SK-N-SH (cell line): Measurements from ENCODE around the gene RFX3. TPM values are rescaled to one million over a fixed set of nuclear protein-coding genes. Genes with fewer than 3 reads are reported as not detected.

ENCODE experiments used
- CTCF ChIA-PET: fragments of 300-600, 350-600 bp; formaldehyde crosslinking; extraction: SDS; loops from one replicate; lab custom pipeline; 2021; lab: Yijun Ruan, JAX
- POLR2A ChIA-PET: fragments of 350-600 bp; sonication (Branson Sonifier 250); formaldehyde crosslinking; extraction: SDS; loops from one replicate; lab custom pipeline; 2020; ENCODE audit warnings: antibody characterized with exemption, inconsistent platforms; lab: Yijun Ruan, JAX
- DNase-seq: peaks from one replicate; pipeline ENCODE4 v3.0.0; 2012
- H2AFZ ChIP-seq: fragments of 200-600 bp; sonication (generic); 2 replicates; pipeline ENCODE4 v1.8.1; 2016; ENCODE audit warnings: antibody characterized with exemption, mild to moderate bottlenecking, low read depth
- H3F3A ChIP-seq: fragments of 200-600 bp; sonication (generic); replicated peaks from 2 replicates; pipeline ENCODE3; 2016; ENCODE audit warnings: antibody characterized with exemption, mild to moderate bottlenecking; ENCODE audit not compliant: insufficient read depth
- H3K27ac ChIP-seq, 2 experiments: fragments of 200-500 bp in 1 of 2; fragments of 200-600 bp in 1 of 2; sonication (Bioruptor generic) in 1 of 2; sonication (generic), shearing (Covaris generic) in 1 of 2; 2 replicates each; pipeline versions ENCODE4 v1.5.1 to v1.6.1; 2014 to 2016; ENCODE audit warnings: low read depth in 2 of 2, inconsistent platforms in 1 of 2, low read length in 1 of 2, mild to moderate bottlenecking in 1 of 2, mixed read lengths in 1 of 2
- H3K27me3 ChIP-seq: fragments of 200-600 bp; sonication (generic), shearing (Covaris generic); 2 replicates; pipeline ENCODE4 v1.6.1; 2016; ENCODE audit warnings: mixed run types; ENCODE audit not compliant: insufficient read depth
- H3K36me3 ChIP-seq, 2 experiments: fragments of 200-500 bp in 1 of 2; fragments of 200-600 bp in 1 of 2; sonication (Bioruptor generic) in 1 of 2; sonication (generic) in 1 of 2; replicated peaks in 1 of 2; 2 replicates each; pipeline versions ENCODE3 to v1.5.1; 2014 to 2016; ENCODE audit warnings: low read length in 1 of 2, mild to moderate bottlenecking in 1 of 2; ENCODE audit not compliant: insufficient read depth in 2 of 2, control insufficient read depth in 1 of 2
- H3K4me1 ChIP-seq, 2 experiments: fragments of 200-500 bp in 1 of 2; fragments of 200-600 bp in 1 of 2; sonication (Bioruptor generic) in 1 of 2; sonication (generic), shearing (Covaris generic) in 1 of 2; 2 replicates each; pipeline versions ENCODE4 v1.5.1 to v1.6.1; 2014 to 2016; ENCODE audit warnings: low read depth in 1 of 2, low read length in 1 of 2, mixed run types in 1 of 2; ENCODE audit not compliant: insufficient read depth in 2 of 2, control insufficient read depth in 1 of 2
- H3K4me2 ChIP-seq: fragments of 200-600 bp; sonication (generic), shearing (Covaris generic); 2 replicates; pipeline ENCODE4 v1.6.1; 2017; ENCODE audit warnings: mixed run types
- H3K4me3 ChIP-seq, 2 experiments: fragments of 200-500 bp in 1 of 2; fragments of 200-600 bp in 1 of 2; sonication (Bioruptor generic) in 1 of 2; sonication (generic), shearing (Covaris generic) in 1 of 2; 2 replicates each; pipeline versions ENCODE4 v1.5.1 to v1.8.1; 2014 to 2016; ENCODE audit warnings: low read depth in 2 of 2, inconsistent platforms in 1 of 2, low read length in 1 of 2, mild to moderate bottlenecking in 1 of 2, mixed read lengths in 1 of 2, moderate library complexity in 1 of 2
- H3K79me2 ChIP-seq: fragments of 200-600 bp; sonication (generic); 2 replicates; pipeline ENCODE4 v1.8.1; 2017; ENCODE audit warnings: mild to moderate bottlenecking; ENCODE audit not compliant: insufficient read depth
- H3K9ac ChIP-seq: fragments of 200-600 bp; sonication (generic); 2 replicates; pipeline ENCODE4 v1.6.1; 2017; ENCODE audit warnings: mixed run types
- H3K9me2 ChIP-seq: fragments of 200-600 bp; sonication (generic); 2 replicates; pipeline ENCODE4 v1.6.1; 2017; ENCODE audit warnings: mixed run types
- H3K9me3 ChIP-seq: fragments of 200-600 bp; sonication (generic); 2 replicates; pipeline ENCODE4 v1.6.1; 2017; ENCODE audit warnings: mixed run types, mild to moderate bottlenecking, moderate library complexity
- H4K20me1 ChIP-seq: fragments of 200-600 bp; sonication (generic); 2 replicates; pipeline ENCODE4 v1.6.1; 2017; ENCODE audit warnings: mild to moderate bottlenecking, mixed run types; ENCODE audit not compliant: insufficient read depth
- EP300 ChIP-seq, 2 experiments: IDR thresholded peaks; 2 replicates each; pipeline versions ENCODE4 v1.4.0 to v1.6.1; 2012; ENCODE audit warnings: borderline replicate concordance in 1 of 2, low read depth in 1 of 2, low read length in 1 of 2
- FOXM1 ChIP-seq: IDR thresholded peaks from 2 replicates; pipeline ENCODE4 v1.4.0; 2012; ENCODE audit warnings: low read depth, mild to moderate bottlenecking
- GABPA ChIP-seq: IDR thresholded peaks from 2 replicates; pipeline ENCODE4 v1.4.0; 2012; ENCODE audit warnings: low read depth, mild to moderate bottlenecking
- JUND ChIP-seq: IDR thresholded peaks from 2 replicates; pipeline ENCODE4 v1.4.0; 2012
- NFIC ChIP-seq: IDR thresholded peaks from 2 replicates; pipeline ENCODE4 v1.4.0; 2012; ENCODE audit warnings: borderline replicate concordance
- RCOR1 ChIP-seq: fragments of 150-350 bp; IDR thresholded peaks from 2 replicates; pipeline ENCODE4 v1.6.1; 2017; ENCODE audit warnings: antibody characterized with exemption, low read length
- REST ChIP-seq: IDR thresholded peaks from 2 replicates; pipeline ENCODE4 v1.6.1; 2012; ENCODE audit warnings: mild to moderate bottlenecking, low read depth, low read length, moderate library complexity
- RFX5 ChIP-seq: IDR thresholded peaks from 2 replicates; pipeline ENCODE4 v1.6.1; 2012; ENCODE audit warnings: mild to moderate bottlenecking, improper control_type of control experiment, low read length
- RXRA ChIP-seq: IDR thresholded peaks from 2 replicates; pipeline ENCODE4 v1.4.0; 2012; ENCODE audit warnings: low read depth, mild to moderate bottlenecking, borderline replicate concordance
- SMC3 ChIP-seq: IDR thresholded peaks from 2 replicates; pipeline ENCODE4 v1.6.1; 2012; ENCODE audit warnings: low read depth, low read length, improper control_type of control experiment
- TAF1 ChIP-seq: IDR thresholded peaks from 2 replicates; pipeline ENCODE4 v1.6.1; 2012; ENCODE audit warnings: low read depth, mild to moderate bottlenecking, low read length, moderate library complexity, borderline replicate concordance
- USF1 ChIP-seq: IDR thresholded peaks from 2 replicates; pipeline ENCODE4 v1.4.0; 2012; ENCODE audit warnings: low read depth, borderline replicate concordance
- YY1 ChIP-seq: IDR thresholded peaks from 2 replicates; pipeline ENCODE4 v1.4.0; 2012; ENCODE audit warnings: low read depth, mild to moderate bottlenecking
- ZBTB33 ChIP-seq: IDR thresholded peaks from 2 replicates; pipeline ENCODE4 v1.4.0; 2012; ENCODE audit warnings: low read depth, borderline replicate concordance
- WGBS: methylation state at CpG from one replicate; pipeline ENCODE4 v1.1.6; 2017; ENCODE audit warnings: low lambda C conversion rate; 5-methylcytosine and 5-hydroxymethylcytosine counted together
- polyA plus RNA-seq, 3 experiments: library from polyadenylated mRNA; depleted of rRNA; stranded (reverse); fragments of >200 nt; gene quantifications; 2 replicates each; pipeline ENCODE4 v1.2.3, GENCODE V29; 2012

Gene RFX3
- polyA plus RNA-seq, 1 of the 3 experiments (the other 2 are of a cell fraction) = 1.7 TPM

- Histone ChIP-seq H3K9ac (no peak overlapping the region), H3K79me2 (no peaks in the 10 kb centered on the region), H3F3A (no peaks in the 10 kb centered on the region), H3K27me3 (no peaks in the 10 kb centered on the region), H3K4me3 (no peak overlapping the region), H3K4me1 (no peaks in the 10 kb centered on the region), H4K20me1 (no peaks in the 10 kb centered on the region), H3K9me3 (no peaks in the 10 kb centered on the region), H3K4me2 (no peak overlapping the region), H3K36me3 (peaks cover 7 to 9% of the 10 kb centered on the region in 2 experiments), H3K27ac (no peak overlapping the region), H3K9me2 (no peaks in the 10 kb centered on the region; the same call in 1 of the 2 replicates), H2AFZ (no peak overlapping the region)
- no peak for TF ChIP-seq SMC3
- TF ChIP-seq GABPA = no peak
- TF ChIP-seq JUND = no peak
- no peak for TF ChIP-seq REST
- no peak for TF ChIP-seq RXRA
- TF ChIP-seq USF1 = no peak
- TF ChIP-seq ZBTB33 = no peak
- TF ChIP-seq YY1 = no peak
- TF ChIP-seq NFIC = no peak
- TF ChIP-seq RFX5 = no peak
- TF ChIP-seq TAF1 = no peak
- TF ChIP-seq EP300 (IDR thresholded peaks at IDR 0.05; ENCODE audit: borderline replicate concordance in 1 of 2, low read depth in 1 of 2, low read length in 1 of 2) = no peak
- TF ChIP-seq FOXM1 = no peak
- TF ChIP-seq RCOR1 = no peak
- WGBS = 84% methylated on average over 1 of the region's 1 CpG
- ChIA-PET POLR2A (no interaction called here), CTCF (no interaction called here)
- DNase-seq = no peak
Observed at GRCh38 chr9:3386753-3387152, 139.0 kb downstream of the RFX3 start.
